Heart left ventricle (tissue), 16 donors: Measurements from ENCODE around the gene TBC1D4. TPM values are rescaled to one million over a fixed set of nuclear protein-coding genes. Genes with fewer than 3 reads are reported as not detected.
"Not testable (repeated sequence)": the region's sequence is repeated elsewhere in the genome, so short reads cannot be mapped to it uniquely, and the experiment has no call there.

ENCODE experiments used
- ATAC-seq, 4 donors: fragments of 200-7000 bp; cut with Tn5 transposase; one replicate each; pipeline ENCODE4 v1.9.1; 2020 to 2022; ENCODE audit warnings: moderate library complexity in 4 of 4, mild to moderate bottlenecking in 3 of 4, moderate number of reproducible peaks in 1 of 4
- DNase-seq, 5 donors: peaks; one replicate each; pipeline ENCODE4 v3.0.0-alpha.2; 2020
- H3K27ac ChIP-seq, 12 donors: fragments of 200-600 bp; sonication (generic) in 4 of 12; one replicate each; pipeline versions ENCODE4 v1.5.0 to v1.8.0; 2016 to 2022; ENCODE audit warnings: mild to moderate bottlenecking in 2 of 12
- H3K27me3 ChIP-seq, 9 donors: fragments of 200-600 bp; sonication (generic) in 2 of 9; one replicate each; pipeline versions ENCODE4 v1.5.1 to v1.8.0; 2016 to 2022; ENCODE audit warnings: mild to moderate bottlenecking in 3 of 9
- H3K36me3 ChIP-seq, 9 donors: fragments of 200-600 bp; sonication (generic) in 2 of 9; one replicate each; pipeline versions ENCODE4 v1.5.0 to v1.8.0; 2018 to 2022; ENCODE audit warnings: mild to moderate bottlenecking in 2 of 9
- H3K4me1 ChIP-seq, 12 donors: fragments of 200-600 bp; sonication (generic) in 4 of 12; one replicate each; pipeline versions ENCODE4 v1.5.0 to v1.8.0; 2016 to 2022; ENCODE audit warnings: mild to moderate bottlenecking in 3 of 12
- H3K4me3 ChIP-seq, 12 donors: fragments of 200-600 bp; sonication (generic) in 4 of 12; one replicate each; pipeline versions ENCODE4 v1.5.0 to v1.8.0; 2017 to 2022; ENCODE audit warnings: mild to moderate bottlenecking in 9 of 12, moderate library complexity in 4 of 12
- H3K9me3 ChIP-seq, 12 donors: fragments of 200-600 bp; sonication (generic) in 4 of 12; one replicate each; pipeline versions ENCODE4 v1.5.0 to v1.8.0; 2016 to 2022; ENCODE audit warnings: mild to moderate bottlenecking in 1 of 12
- POLR2A ChIP-seq, 2 donors: fragments of 450-650 bp; IDR thresholded peaks; one replicate each; pipeline ENCODE4 v1.6.1; 2017; ENCODE audit warnings: antibody characterized with exemption in 2 of 2, mild to moderate bottlenecking in 2 of 2, moderate library complexity in 2 of 2
- WGBS, 4 donors: extraction: QIAGEN DNeasy Blood & Tissue Kit in 2 of 4; methylation state at CpG; one replicate each; pipeline versions ENCODE4 v1.1.5 to v1.1.7; 2013 to 2018; 5-methylcytosine and 5-hydroxymethylcytosine counted together
- intact Hi-C, 10 donors: fragments of 100-400 bp; cut with DNase I; formaldehyde crosslinking; loops; one replicate each; pipeline versions ENCODE4 v1.11.1 to v1.14.2; 2022
- polyA plus RNA-seq, 2 donors: library from polyadenylated mRNA; stranded (reverse); fragments of 200-250 nt; gene quantifications; one replicate each; pipeline ENCODE4 v1.2.3, GENCODE V29; 2013
- total RNA-seq, 9 donors: library from RNA; depleted of rRNA in 2 of 9; stranded (reverse); fragments of >200 nt in 2 of 9; fragmentation: NEBNext Ultra II Directional in 3 of 9; extraction: Animal tissue kit (Norgen Biotek cat#: 25700) in 3 of 9; gene quantifications; one replicate each; pipeline versions ENCODE4 v1.1.0 to v1.2.4, GENCODE V29; 2016 to 2023
- TF ChIP-seq, protein P1 (sequence below), 12 donors: fragments of 200-600 bp; sonication (generic) in 4 of 12; IDR thresholded peaks; one replicate each; pipeline versions ENCODE4 v1.5.0 to v1.8.0; 2018 to 2022; ENCODE audit warnings: antibody characterized with exemption in 12 of 12, mild to moderate bottlenecking in 5 of 12
- donor health status: ischemic (EF 13 %, LVEDD 7.1; RV severe dilation, severe dysfunction).
- donor health status: healthy with polysubstance abuse.
- donor health status: DM: no; HTN: yes; CAD: no.
- donor health status: DM: no; HTN: no; CAD: no.
- donor health status: ischemic (EF 25% LVEDD 6.9; RV normal size, moderate dysfunction).
- donor health status: ischemic (EF 25% LVEDD 5.7; RV mildly dilated, moderate dysfunction).
- donor health status: healthy.
- donor health status: DM: yes; HTN: yes; CAD: no.
- donor health status: ischemic (EF 35%, LVEDD 5.7; RV mildly dilated, moderate dysfunction).
- donor health status: nonischemic (EF 11% LVEDD 7.7; RV severe dilation, severe dysfunction).
- donor health status: DM: yes; HTN: yes; CAD: no.
- donor health status: PGD.
- donor health status: ischemic (EF 29% LVEDD 5.4; RV normal size, mild dysfunction).
- donor health status: nonischemic (EF 23%, LVEDD 6.1; RV moderate dilation, normal function).

Gene TBC1D4
- total and polyA plus RNA-seq, 11 donors, result 26.8 to 158 (median 81.6) TPM

- intact Hi-C loops, result no loop called here
- no peak for ATAC-seq
- 95 to 100% (median 98%) methylated on average over 1 of the region's 1 CpG for WGBS, 4 donors
These were observed 210.1 kb downstream of the TBC1D4 start for GRCh38 chr13:75271846-75272245.

GRCh38 chr13:75268481-75268880, 213.5 kb downstream of the TBC1D4 start:
- H3K9me3 ChIP-seq, ATAC-seq, H3K27me3 ChIP-seq, H3K4me1 ChIP-seq, H3K27ac ChIP-seq, H3K36me3 ChIP-seq, H3K4me3 ChIP-seq, intact Hi-C loops, DNase-seq: not testable (repeated sequence)
- WGBS, 4 donors, result 94 to 98% (median 96%) methylated on average over 14 to 24 of the region's 24 CpGs

More at GRCh38 chr13:75271846-75272245, 210.1 kb downstream of the TBC1D4 start:
- no peak for TF ChIP-seq POLR2A (IDR thresholded peaks at IDR 0.05)
- TF ChIP-seq, protein P1, sequence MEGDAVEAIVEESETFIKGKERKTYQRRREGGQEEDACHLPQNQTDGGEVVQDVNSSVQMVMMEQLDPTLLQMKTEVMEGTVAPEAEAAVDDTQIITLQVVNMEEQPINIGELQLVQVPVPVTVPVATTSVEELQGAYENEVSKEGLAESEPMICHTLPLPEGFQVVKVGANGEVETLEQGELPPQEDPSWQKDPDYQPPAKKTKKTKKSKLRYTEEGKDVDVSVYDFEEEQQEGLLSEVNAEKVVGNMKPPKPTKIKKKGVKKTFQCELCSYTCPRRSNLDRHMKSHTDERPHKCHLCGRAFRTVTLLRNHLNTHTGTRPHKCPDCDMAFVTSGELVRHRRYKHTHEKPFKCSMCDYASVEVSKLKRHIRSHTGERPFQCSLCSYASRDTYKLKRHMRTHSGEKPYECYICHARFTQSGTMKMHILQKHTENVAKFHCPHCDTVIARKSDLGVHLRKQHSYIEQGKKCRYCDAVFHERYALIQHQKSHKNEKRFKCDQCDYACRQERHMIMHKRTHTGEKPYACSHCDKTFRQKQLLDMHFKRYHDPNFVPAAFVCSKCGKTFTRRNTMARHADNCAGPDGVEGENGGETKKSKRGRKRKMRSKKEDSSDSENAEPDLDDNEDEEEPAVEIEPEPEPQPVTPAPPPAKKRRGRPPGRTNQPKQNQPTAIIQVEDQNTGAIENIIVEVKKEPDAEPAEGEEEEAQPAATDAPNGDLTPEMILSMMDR (IDR thresholded peaks at IDR 0.05), result no peak
- H3K36me3 ChIP-seq, result no peaks in the 10 kb centered on the region
- H3K27ac ChIP-seq, result no peak overlapping the region
- H3K4me3 ChIP-seq, result no peak overlapping the region
- no peaks in the 10 kb centered on the region for H3K4me1 ChIP-seq
- H3K27me3 ChIP-seq, result no peaks in the 10 kb centered on the region
- H3K9me3 ChIP-seq, result peaks cover 0 to 17% (median 0%) of the 10 kb centered on the region in 12 donors
- no peak for DNase-seq

GRCh38 chr13:75264611-75265010, 217.4 kb downstream of the TBC1D4 start:
- H3K27ac ChIP-seq, result no peak overlapping the region
- H3K4me3 ChIP-seq, result no peak overlapping the region
- WGBS, 4 donors, result 84 to 93% (median 87%) methylated on average over 2 of the region's 2 CpGs
- TF ChIP-seq POLR2A (IDR thresholded peaks at IDR 0.05), result no peak
- TF ChIP-seq, protein P1 (IDR thresholded peaks at IDR 0.05), result no peak
- H3K9me3 ChIP-seq, result no peaks in the 10 kb centered on the region
- H3K27me3 ChIP-seq, result no peaks in the 10 kb centered on the region
- H3K36me3 ChIP-seq, result no peaks in the 10 kb centered on the region
- DNase-seq (no peak), ATAC-seq (no peak)
- intact Hi-C loops, result no loop called here
- H3K4me1 ChIP-seq, result no peaks in the 10 kb centered on the region

GRCh38 chr13:75263741-75264407, 218.1 kb downstream of the TBC1D4 start:
- Histone ChIP-seq H3K27me3 (no peaks in the 10 kb centered on the region), H3K9me3 (no peaks in the 10 kb centered on the region), H3K27ac (no peak overlapping the region), H3K36me3 (no peaks in the 10 kb centered on the region), H3K4me1 (no peaks in the 10 kb centered on the region), H3K4me3 (no peak overlapping the region)
- ATAC-seq (no peak), DNase-seq (no peak)
- TF ChIP-seq POLR2A (IDR thresholded peaks at IDR 0.05), result no peak
- TF ChIP-seq, protein P1 (IDR thresholded peaks at IDR 0.05), result no peak
- intact Hi-C loops, result no loop called here
- WGBS, 4 donors, result 2 to 89% (median 58%) methylated on average over 1 of the region's 1 CpG
